Measurements from ENCODE around the gene CEP112.

Gene CEP112

GRCh38 chr17:66210208-66210574 lies 18.3 kb upstream of the CEP112 start:
- ChIA-PET POLR2A (ENCODE audit: low non-redundant PET) (no interaction called here), CTCF (no interaction called here)
- no peak overlapping the region for H3K27ac ChIP-seq
- TF ChIP-seq CTCF (conservative IDR thresholded peaks at IDR 0.05; ENCODE audit: low read depth): no peak
- DNase-seq (ENCODE audit: low spot score): no peak

GRCh38 chr17:66207936-66208335 lies 16.0 kb upstream of the CEP112 start:
- DNase-seq (ENCODE audit: low spot score): no peak
- POLR2A ChIA-PET (ENCODE audit: low non-redundant PET): no interaction called here
- CTCF ChIA-PET: no interaction called here
- TF ChIP-seq CTCF (conservative IDR thresholded peaks at IDR 0.05; ENCODE audit: low read depth): no peak
- H3K27ac ChIP-seq: no peak overlapping the region

GRCh38 chr17:66203274-66204015 lies 11.5 kb upstream of the CEP112 start:
- ChIA-PET CTCF (interaction anchor here (0.6 kb wide), 1 partner anchor 460 kb away, joined by 3 read pairs; no protein-coding TSS in a partner anchor), POLR2A (ENCODE audit: low non-redundant PET) (no interaction called here)
- no peak for DNase-seq (ENCODE audit: low spot score)
- H3K27ac ChIP-seq: no peak overlapping the region
- no peak for TF ChIP-seq CTCF (conservative IDR thresholded peaks at IDR 0.05; ENCODE audit: low read depth)

- ChIA-PET POLR2A (ENCODE audit: low non-redundant PET) (no interaction called here), CTCF (interaction anchor here (0.6 to 0.7 kb wide), 3 partner anchors 180 to 425 kb away, joined by 3 read pairs; no protein-coding TSS in a partner anchor)
- DNase-seq (ENCODE audit: low spot score): peak; percentile 38
- TF ChIP-seq CTCF (conservative IDR thresholded peaks at IDR 0.05; ENCODE audit: low read depth): peak; percentile 75
- no peak overlapping the region for H3K27ac ChIP-seq
These were observed 8.8 kb upstream of the CEP112 start for GRCh38 chr17:66200685-66201092.

GRCh38 chr17:66198242-66198641 lies 6.3 kb upstream of the CEP112 start:
- TF ChIP-seq CTCF (conservative IDR thresholded peaks at IDR 0.05; ENCODE audit: low read depth): no peak
- no peak overlapping the region for H3K27ac ChIP-seq
- no peak for DNase-seq (ENCODE audit: low spot score)
- CTCF ChIA-PET: interaction anchor here (0.6 kb wide), 1 partner anchor 58 kb away, joined by 3 read pairs; no protein-coding TSS in a partner anchor
- POLR2A ChIA-PET (ENCODE audit: low non-redundant PET): no interaction called here

- DNase-seq (ENCODE audit: low spot score): no peak
- H3K27ac ChIP-seq: peak overlapping the region; percentile 71
- CTCF ChIA-PET: no interaction called here
- no peak for TF ChIP-seq CTCF (conservative IDR thresholded peaks at IDR 0.05; ENCODE audit: low read depth)
- POLR2A ChIA-PET (ENCODE audit: low non-redundant PET): no interaction called here
These were observed 400 bp upstream of the CEP112 start for GRCh38 chr17:66192378-66192687.
